ENCODE results near the gene CNDP2.

DNA sequence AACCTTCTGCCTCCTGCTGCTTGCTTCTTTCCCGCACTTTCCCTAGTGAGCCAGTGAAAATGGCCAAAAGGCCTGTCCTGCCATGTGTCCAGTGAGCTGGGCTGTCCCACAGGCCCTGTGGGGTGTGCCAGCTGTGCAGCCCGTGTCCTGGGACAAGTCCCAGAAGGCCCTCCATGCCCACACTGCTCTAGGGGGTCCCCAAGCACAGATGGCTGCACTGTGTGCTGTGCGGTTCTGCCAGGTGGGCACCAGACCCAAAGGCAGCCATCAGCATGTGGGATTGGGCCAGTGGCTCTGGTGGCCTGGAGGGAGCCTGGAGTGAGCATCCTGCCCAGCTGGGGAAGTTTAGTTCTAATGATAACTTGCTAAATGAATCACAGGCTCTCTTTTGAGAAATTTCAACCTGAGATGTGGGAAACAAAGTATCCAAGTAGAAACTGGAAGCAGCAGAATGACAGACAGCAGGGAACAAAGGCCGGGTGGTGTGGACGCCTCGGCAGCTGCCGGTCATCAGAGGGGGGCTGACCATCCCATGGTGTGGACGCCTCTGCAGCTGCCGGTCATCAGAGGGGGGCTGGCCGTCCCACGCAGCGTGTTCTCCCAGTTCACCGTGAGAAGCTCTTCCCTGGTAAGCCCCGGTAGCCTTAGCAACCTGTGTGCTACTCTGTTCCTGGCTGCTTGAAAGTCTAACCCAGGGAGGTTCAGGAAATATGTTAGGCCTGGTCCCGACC, 9.9 kb upstream of the CNDP2 start:
- TF ChIP-seq, protein P1, sequence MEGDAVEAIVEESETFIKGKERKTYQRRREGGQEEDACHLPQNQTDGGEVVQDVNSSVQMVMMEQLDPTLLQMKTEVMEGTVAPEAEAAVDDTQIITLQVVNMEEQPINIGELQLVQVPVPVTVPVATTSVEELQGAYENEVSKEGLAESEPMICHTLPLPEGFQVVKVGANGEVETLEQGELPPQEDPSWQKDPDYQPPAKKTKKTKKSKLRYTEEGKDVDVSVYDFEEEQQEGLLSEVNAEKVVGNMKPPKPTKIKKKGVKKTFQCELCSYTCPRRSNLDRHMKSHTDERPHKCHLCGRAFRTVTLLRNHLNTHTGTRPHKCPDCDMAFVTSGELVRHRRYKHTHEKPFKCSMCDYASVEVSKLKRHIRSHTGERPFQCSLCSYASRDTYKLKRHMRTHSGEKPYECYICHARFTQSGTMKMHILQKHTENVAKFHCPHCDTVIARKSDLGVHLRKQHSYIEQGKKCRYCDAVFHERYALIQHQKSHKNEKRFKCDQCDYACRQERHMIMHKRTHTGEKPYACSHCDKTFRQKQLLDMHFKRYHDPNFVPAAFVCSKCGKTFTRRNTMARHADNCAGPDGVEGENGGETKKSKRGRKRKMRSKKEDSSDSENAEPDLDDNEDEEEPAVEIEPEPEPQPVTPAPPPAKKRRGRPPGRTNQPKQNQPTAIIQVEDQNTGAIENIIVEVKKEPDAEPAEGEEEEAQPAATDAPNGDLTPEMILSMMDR (IDR thresholded peaks at IDR 0.05; ENCODE audit: low read depth, low read length): no peak
- TF ChIP-seq POLR2A (IDR thresholded peaks at IDR 0.05; ENCODE audit: extremely low read depth, insufficient read length): no peak
- TF ChIP-seq, protein P2, sequence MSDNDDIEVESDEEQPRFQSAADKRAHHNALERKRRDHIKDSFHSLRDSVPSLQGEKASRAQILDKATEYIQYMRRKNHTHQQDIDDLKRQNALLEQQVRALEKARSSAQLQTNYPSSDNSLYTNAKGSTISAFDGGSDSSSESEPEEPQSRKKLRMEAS (IDR thresholded peaks at IDR 0.05; ENCODE audit: low read depth, low read length): no peak
